NCI-H2029 treated with DMSO at 0.1 percent for 48 hours (cell line): ENCODE data around the gene LAD1.

Experiments used
- DNase-seq: peaks from one replicate; lab custom pipeline; 2025; lab: John Stamatoyannopoulos, UW

The LAD1 gene

DNA sequence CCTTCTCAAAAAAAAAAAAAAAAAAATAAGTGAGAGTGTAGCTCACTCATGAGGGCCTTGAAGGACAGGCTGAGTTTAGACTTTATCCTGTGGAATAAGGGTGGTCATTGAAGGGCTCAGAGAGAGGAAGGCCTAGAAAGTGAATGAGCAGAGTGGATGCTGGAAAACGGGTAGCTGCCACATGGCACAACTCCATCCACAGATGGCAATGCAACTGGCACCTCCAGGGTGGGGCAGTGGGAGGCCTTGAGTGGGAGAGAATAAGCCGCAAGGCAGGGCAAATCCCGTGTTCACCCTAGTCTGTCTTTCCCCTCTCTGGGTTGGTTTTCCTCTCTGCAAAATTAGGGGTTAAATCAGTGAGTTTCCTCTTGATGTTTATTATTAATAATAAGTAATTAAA lies 19.3 kb upstream of the LAD1 start:
- no peak for DNase-seq

DNA sequence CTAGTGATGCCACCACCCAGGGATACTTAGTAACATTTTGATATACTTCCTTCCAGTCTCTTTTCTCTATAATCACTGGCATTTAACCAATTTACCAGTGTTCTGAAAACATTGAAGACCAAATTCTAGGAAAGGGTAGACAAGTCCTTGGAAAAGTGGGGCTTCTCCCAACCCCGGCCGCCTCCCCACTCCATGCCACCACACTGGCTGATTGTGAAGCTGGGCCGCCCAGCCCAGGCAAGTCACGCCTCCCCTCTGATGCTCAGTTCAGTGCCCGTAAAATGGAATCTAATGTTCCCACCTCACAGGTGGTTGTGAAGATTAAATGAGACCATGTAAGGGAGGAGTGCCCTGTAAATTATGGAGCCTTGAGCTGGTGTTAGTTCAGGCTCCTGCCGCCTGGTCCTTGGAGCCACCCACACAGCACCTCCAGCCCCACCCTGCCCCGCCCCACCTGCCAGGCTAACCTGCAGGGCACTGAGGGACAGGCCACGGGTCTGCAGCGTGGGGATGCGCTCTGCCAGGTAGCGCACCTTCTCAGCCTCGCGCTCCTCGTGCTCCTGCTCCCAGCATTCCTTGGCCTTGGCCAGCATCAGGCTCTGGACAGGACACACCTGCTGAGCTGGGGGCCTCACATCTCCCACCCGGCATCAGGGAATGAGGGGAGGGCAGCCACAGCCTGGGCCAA lies 15.1 kb upstream of the LAD1 start:
- DNase-seq: no peak

DNA sequence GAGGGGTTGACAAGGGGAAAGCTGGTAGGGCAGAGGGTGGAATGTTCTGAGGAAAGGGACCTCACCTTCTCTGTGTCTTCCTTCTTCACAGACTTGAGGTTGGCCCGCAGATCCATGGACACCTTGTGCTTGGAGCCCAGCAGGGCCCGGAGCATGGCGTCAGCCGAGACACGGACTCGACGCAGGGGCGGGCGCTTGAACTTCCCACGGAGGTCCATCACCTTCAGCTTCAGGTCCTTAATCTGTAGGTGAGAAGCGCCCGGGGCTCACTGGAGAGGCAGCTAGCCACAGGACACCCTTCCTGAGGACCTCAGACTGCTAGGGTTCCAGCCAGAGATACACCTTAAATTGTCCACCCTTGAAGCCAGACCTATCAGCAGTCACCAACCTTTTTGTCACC lies 12.2 kb upstream of the LAD1 start:
- no peak for DNase-seq

DNA sequence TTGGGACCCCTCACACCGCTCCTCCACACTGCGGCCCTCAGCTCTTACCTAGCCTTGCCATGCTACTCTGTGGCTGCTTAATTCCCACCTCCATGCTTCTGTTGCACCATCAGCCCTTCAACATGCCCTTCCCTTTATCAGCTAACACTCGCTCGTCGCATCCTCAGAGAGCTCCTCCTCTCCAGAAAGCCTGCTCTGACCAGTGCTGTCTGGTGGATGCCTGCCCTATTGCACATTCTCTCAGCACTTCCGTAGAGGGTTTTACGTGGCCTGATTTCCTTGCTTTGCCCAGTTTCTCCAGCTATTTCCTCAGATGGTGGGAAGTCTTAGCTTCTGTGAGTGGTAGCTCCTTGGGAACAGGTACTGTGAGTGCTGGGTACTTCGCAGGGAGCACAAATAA lies 10.3 kb upstream of the LAD1 start:
- no peak for DNase-seq

DNA sequence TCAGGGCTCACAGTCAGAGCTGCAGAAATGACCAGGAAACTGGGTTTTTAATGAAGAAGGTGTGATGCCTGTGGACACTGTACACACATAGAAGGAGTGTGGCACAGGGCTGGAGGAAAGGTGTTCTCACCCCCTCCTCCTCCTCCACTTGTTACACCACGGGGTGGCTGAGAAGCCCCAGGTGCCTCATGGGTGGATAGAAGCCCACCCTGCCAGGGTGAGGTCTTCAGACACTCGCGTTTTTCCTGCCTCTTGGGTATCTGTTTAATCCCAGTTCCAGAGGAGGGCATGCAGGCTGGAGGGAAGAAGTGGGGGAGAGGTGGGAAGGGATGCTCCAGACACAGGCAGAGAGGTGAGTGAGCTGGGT lies 9.7 kb upstream of the LAD1 start:
- DNase-seq: no peak

DNA sequence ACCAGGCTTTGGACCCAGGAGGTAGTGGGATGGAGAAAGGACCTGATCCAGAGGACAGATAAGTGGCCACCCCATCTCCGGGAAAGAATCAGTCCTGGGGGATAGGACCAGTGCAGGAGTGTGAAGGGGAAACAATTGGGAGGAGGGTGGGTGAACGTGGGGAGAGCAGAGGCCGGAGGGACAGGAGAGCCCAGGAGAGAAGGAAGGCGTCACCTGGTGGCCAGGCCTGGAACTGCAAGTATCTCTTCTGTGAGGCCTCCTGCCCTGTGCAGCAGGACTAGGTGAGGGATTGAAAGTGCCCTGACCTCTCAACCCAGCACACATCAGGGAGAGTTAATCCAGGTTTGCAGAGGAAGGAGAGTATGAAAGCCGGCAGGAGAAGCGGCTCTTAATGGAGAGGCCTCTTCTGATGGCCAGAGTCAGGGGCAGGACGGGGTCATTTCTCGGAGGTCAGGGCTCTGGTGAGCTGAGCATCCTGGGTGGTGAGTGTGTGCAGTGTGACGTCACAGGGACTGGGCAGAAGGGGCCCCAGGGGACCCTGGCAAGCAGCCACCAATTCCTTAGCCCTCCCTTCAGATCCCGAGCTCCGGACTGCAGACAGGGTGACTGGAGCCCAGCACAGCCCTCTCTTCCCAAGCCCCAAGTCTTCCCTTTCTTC lies 9.2 kb upstream of the LAD1 start:
- peak; percentile 66 for DNase-seq

DNA sequence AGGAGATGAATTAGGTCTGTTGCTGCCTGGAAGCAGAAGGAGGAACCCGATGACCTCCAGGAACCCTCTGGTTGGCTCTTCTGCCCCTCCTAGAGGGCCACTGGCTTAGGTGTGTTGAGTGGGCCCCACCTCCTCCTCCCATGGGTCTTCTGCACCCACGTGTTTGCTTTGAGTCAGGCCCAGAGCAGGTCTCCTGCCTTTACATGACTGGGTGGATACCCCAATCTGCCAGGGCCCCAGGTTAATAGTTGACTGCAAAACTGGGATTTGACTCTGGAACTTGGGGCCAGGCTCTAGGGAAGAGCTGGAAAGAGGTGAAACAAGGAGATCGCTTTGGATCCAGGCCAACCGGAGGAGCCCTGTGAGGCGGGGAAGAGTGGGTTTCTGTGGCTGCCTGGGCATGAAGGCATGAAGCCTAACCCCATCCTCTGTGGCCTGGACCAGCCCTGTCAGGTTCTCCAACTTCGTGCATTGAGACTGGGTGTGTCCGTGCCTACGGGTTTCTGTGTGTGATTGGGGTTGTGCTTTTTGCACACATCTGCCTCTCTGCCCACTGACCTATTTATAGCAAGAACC lies 7.8 kb upstream of the LAD1 start:
- DNase-seq: no peak

DNA sequence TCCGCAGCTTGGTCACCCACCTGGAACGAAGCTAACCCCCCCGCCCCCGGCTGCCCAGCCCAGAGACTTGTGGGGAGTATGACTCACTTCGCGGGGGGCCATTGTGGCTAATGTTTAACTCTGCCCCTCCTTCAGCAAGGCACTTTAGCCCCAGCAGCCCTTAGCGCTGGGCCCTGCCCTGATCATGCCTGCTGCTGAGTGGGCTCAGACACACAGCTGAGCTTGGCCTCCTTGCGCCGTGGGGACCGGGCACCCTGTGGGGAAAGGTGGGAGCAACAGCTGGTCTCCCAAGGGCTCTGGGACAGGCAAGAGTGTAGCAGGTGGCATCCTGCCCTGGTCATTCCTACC lies 6.3 kb upstream of the LAD1 start:
- DNase-seq: no peak

DNA sequence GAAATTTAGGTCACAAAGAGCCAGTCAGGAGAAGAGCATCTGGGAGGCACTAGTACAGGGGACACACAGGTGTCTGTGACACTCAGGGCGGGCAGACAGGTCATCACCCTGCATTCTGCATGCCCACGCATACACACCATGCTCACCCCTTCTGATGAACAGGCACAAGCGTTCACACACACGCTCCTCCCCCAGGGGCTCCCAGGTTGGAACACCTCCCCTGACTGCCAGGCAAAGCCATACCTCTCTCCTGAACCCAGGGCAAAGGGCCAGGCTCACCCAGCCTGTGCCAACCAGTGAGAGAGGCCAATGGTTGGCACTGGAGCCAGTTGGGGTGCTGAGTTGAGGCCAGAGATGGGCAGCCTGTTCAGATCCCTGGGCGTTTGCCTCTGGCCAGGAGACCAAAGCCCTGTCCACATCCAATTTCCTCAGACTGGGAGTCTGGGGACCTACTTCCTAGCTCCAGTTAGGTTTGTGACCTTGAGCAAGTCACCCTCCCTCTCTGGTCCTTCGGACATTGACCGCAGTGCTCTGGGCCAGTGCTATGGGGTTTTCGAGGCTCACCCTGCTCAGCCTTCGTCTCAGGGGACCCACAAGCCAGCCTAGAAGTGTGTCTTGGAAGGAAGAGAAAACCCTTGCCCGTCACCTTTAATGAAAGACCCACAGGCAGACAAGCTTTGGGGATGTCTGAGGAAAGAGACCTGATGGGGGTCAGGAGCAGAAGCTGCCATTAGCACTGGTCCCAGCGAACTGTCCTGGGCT lies 5.8 kb upstream of the LAD1 start:
- DNase-seq: no peak

DNA sequence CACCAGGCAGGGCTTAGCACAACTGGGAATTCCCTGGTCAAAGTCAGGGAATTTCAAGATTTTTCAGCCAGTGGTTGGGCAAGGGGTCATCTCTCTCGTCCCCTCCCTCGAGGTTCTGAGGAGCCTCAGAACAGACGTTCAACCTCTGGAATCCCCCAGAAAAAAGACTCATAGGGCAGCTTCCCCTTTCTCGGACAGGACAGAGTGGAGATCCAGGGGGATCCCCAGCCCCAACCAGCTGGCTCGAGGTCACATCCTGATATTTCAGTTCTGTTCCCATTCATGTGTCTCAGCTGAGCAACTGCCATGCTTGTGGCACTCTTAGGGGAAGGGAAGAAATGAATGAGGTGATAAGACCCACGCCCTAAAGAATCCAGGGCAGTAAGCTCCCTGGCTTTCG lies 4.9 kb upstream of the LAD1 start:
- DNase-seq: no peak

DNA sequence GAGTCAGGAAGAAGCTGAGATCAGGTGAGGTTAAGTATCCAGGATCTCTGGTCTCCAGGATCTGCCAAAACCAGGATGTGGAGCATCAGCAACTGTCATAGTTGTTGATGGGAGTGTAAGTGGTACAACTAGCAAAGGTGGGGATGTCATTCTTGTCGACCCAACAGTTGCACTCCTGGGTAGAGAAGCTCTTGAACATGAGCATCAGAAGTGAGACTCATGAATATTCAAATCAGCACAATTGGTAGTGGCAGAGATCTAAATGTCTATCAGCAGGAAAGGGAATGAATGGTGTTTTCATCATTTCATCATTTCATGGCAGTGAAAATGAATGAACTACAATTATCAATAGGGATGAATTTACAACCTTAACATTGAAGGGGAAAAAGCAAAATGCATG lies 4.2 kb upstream of the LAD1 start:
- no peak for DNase-seq

DNA sequence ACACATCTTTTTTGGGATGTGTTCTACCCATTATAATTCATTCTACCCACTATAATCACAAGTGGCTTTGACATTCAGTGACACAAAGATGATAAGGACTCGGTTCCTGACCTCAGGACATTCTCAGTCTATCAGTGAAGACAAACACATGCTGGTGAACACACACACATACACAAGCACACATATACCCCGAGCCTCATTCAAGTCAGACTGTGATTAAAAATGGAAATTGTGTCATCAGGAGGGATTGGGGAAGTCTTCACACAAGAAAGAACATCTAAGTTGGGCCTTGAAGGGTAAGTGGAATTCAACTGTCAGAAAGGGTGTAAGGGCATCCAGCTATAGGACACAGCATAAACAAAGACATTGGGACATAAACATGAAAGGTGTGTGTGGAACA lies 2.6 kb upstream of the LAD1 start:
- no peak for DNase-seq

DNA sequence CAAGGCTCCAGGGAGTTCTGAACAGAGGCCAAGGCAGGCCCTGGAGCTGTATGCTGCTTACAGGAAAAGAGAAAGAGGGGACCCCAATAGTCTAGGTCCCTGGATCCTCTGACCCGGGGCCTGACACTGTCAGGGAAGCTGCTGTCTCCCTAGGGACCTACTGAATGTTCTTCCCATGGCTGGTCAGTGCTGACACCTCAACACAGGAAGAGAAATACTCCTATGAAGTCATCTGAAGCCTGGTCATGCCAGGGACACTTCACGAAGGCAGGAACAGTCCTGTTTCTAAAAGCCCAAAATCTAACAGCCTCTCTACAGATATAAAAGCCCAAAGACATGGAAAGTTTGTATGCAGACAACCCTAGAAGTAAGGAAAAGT lies 1.7 kb upstream of the LAD1 start:
- no peak for DNase-seq

DNA sequence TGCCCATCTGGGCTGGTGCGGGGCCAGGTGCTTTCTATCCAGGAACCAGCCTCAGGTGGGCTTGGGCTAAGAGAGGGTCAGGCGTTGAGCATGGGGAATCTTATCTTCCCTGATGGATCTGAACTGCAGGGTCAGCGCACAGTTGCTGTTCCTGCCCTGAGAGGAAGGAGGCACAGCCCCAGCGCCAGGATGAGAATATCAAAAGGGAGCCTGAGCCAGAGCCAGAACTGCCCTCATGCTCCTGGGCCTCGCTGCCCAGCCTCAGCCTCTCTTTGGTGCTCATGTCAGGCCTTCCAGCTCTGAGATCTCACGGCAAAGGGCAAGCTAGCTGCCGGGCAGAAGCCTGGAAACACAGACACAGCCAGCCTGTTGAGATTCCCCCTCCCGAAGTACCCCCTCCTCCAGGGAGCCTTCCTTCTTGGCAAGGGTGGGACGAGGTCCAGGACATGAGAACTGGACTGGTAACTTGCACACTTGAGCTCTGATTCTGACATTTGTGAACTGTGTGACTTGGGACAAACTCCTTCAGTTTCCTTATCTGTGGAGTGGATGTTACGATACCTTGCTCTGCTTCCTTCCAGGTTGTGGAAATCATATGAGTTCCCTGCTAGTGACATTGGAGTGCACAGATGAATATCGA lies 1.2 kb upstream of the LAD1 start:
- no peak for DNase-seq

DNA sequence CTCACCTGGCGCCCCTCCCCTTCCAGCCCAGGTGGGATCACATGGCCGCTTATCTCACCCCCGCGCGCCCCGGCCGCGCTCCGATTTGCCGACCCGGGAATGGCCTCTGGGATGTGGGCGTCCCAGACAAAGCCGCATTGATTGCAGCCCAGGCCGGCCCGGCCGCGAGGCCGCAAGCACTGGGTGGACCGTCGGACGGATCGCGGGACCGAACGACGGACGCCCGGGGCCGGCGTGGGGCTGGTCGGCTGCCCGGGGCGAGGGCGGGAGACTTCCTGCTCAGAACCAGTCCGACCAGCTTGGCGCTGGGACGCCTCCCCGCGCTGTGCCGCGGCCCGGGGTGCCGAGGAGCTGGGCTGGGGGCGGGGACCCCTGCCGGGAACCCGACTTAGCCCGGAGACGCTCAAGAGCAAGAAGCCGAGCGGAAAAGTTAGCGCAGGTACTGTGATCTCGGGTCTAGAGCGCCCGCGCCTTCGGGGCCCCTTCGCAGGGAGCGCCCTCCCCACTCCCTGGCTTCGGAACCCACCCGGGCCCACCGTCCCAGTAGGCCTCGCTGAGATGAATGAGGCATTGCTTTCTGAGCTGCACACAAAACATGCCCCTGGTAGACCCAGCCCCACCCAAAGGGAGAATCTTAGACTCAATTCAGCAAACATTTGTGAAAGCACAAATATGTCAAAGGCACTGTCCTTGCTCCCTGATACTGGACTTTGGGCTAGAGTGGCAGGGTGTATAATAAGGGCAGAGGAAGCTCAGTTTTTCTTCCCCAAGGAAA lies 415 bp upstream of the LAD1 start:
- DNase-seq: no peak

DNA sequence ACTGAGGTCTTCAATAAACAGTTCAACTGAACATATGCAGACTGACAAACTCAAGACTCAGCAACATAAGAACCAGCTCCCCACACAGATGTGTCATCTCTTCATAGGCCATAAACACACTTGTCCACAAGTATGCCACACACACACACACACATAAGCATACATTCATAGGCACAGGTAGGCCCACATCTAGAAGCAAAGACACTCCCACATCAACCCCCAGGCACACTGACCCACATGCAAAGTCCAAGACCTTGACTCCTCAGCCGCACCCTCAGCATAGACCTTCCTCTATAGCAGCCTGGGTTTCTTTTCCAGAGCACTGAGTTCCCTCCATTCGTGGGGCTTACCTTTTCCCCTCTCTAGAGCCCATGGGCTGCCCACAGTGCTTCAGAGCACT lies 1.4 kb downstream of the LAD1 start:
- no peak for DNase-seq

DNA sequence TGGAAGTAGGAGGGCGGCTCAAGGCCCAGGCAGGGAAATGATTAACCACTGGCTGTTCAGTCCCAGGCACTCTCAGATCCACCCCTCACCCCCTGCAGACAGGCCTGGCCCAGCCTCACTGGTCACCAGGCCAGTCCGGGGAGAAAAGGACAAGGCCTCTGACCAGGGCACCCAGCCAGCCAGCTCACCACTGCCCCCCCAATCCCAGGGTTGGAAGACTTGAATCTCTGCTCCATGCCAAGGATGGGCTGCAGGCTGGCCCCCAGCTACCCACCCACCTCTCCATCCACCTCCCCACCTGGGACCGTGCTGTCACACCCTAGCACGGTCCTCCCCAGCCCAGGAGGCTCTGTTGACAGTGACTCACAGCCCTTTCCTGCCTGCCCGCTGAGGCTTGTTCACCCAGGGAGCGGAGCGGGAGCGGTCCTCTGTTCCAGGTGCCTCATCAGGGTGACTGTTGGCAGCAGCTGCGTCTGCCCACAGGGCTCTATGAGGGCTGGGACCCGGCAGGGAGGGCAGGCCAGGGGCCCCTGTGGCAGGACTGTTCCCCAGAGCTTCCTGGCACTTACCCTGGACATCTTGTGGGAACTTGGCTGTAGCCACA lies 2.2 kb downstream of the LAD1 start:
- no peak for DNase-seq

DNA sequence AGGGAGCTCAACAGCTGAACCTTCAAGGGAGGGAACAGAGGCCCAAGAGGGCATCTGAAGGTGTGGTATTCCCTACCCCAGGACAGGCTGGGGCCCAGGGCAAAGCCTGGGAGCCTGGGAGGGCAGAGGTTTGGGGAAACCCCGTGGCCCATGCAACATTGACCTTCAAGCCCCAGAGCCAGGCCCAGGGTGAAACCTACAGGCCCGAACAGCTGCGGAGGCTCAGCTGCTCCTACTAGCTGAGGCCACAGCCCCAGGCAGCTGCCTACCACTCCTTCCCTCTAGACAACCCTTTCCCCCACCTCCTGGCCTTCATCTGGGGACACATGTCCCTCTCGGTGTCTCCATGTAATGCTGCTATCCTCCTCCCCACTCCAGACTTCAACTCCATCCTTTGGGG lies 3.2 kb downstream of the LAD1 start:
- DNase-seq: no peak

DNA sequence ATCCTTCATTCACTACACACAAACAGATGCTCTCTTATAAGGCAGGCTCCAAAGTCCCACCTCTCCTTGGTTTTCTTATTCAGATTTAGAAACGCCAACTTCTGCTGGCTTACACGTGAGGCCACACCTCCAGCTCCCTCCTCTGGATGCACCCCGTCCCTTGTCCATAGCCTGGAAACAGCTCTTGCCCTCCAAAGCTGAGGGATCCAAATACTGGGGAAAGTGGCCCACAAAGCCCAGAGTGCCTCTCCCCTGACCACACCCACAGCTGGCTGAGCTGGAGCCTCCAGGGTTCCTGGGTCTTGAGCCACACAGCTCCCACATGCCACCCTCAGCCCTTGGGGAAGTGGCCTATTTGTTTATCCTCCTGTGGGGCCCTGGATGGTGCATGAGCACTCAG lies 4.5 kb downstream of the LAD1 start:
- no peak for DNase-seq

DNA sequence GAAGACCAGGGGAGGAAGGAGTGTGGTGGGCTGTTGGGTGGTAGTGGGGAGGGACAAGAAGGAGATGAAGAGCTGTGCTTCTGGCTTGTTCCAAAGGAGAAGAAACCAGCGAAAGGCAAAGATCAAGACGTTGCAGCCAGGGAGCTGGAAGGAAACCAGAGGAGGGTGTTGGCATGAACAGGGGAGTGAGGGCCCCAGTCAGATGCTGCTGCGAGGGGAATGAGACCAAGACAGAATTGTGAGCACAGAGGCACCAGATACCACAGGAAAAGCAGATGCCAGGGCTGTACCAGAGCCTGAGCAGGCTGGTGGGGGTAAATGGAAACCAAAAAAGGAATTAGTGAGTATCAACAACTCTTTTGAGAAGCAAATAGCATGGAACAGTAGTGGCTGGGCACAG lies 6.0 kb downstream of the LAD1 start:
- no peak for DNase-seq

DNA sequence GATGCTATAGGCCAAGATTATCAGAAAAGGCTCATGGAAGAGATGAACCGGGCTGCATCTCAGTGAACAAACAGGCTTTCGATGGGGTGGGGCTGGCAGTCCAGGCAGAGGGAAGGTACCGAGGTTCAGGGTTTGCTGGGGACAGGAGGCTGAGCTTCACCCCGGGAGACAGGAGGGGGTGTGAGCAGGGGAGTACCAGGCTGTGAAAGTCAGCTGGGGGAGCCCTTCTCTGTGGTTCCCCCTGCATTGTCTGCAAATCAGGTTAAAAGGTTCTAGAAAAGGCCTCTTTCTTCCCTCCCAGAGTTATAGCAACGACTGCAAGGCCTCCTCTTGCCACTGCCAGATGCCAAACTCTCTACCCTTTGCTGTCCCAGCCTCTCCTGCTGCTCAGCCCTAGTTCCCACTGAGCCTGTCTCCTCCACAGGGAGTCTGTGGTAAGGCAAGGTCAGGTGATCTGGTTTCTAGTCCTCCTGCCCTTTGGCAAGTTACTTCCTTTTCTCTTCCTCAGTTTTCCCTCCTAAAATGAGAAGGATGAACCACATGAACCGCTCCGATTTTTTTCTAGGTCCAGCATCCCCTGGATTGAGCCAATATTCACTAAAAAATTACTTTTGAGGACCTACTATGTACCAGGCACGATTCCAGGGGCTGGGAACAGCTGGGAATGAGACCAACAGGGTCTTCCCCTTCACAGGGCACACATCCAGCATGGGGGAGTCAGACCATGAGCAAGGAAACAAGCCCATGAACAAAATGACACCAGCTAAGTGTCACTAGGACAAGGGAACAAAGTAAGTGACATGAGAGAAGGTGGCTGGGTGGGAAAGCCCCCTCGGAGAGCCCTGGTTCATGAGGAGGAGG lies 7.2 kb downstream of the LAD1 start:
- no peak for DNase-seq
